GM21576 (cell line): ENCODE results near the gene SPATA4.

Source experiments
- ATAC-seq: cut with Tn5 transposase; IDR thresholded peaks from one replicate; pipeline ENCODE4 v1.9.1; 2021; ENCODE audit warnings: mild to moderate bottlenecking, moderate library complexity; ENCODE audit not compliant: unreplicated experiment

The SPATA4 gene

DNA sequence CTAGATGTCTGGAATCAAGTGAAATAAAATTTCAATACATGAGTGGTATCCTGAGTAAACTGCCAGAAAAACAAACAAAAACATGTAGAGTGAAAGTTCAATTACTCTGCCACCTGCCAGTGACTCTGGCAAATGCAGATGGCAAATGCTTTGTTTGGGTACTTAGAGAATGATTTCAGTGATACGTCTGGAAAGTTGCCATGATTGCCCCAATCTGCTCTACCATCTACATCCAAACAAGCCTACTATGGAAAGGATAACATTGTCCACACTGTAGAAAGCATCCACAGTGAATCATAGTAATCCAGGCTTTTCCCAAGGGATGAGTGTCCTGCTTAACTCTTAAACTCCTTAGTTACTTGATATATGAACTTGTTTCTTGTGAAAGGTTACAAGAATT, 3.4 kb downstream of the SPATA4 start:
- no peak for ATAC-seq

DNA sequence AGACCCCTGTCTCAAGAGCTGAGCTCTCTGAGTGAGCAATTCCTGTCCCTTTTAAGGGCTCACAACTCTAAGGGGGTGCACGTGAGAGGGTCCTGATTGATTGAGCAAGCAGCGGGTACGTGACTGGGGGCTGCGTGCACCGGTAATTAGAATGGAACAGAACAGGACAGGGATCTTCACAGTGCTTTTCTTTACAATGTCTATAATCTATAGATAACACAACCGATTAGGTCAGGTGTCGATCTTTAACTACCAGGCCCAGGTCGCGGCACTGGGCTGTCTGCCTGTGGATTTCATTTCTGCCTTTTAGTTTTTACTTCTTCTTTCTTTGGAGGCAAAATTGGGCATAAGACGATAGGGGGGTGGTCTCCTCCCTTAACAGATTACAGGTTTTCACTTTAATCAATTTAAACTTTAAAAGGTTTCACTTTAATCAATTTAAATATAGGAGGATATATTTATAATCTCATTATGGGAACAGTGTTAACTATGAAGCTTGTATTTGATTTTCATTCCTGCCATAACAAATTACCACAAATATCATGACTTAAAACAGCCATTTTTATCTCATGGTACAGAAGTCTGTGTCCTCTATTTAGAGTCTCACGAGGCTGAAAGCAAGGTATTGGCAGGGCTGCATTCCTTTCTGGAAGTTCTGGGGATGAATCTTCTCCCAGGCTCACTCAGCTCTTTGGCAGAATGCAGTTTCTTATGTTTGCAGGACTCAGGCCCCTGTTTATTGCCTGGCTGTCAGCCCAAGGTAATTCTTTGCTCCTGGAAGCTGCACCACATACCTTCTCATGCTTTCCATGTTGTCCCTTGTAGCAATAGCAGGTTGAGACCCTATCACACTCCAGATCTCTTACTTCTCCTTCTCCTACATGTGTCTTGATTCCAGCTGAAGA, 5.2 kb downstream of the SPATA4 start:
- no peak for ATAC-seq

DNA sequence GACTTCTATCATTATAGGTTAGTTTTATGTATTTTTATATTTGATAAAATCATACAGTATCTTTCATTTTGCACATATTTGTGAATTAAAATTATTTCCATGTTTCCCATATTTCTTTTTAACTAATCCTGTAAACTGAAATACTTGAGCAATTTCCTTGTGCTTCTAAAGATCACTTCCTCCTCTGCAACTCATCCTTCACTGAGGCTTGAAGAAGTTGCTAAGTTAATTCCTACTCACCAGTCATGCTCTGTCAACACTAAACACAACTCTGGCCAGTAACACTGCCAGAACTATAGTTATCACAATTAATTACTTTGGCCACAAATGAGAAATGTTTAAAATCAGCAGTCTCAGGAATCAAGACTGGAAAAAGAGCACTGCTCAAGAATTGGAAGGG, 6.7 kb downstream of the SPATA4 start:
- no peak for ATAC-seq

- no peak for ATAC-seq
Observed at GRCh38 chr4:176187624-176188023, 7.8 kb downstream of the SPATA4 start.

DNA sequence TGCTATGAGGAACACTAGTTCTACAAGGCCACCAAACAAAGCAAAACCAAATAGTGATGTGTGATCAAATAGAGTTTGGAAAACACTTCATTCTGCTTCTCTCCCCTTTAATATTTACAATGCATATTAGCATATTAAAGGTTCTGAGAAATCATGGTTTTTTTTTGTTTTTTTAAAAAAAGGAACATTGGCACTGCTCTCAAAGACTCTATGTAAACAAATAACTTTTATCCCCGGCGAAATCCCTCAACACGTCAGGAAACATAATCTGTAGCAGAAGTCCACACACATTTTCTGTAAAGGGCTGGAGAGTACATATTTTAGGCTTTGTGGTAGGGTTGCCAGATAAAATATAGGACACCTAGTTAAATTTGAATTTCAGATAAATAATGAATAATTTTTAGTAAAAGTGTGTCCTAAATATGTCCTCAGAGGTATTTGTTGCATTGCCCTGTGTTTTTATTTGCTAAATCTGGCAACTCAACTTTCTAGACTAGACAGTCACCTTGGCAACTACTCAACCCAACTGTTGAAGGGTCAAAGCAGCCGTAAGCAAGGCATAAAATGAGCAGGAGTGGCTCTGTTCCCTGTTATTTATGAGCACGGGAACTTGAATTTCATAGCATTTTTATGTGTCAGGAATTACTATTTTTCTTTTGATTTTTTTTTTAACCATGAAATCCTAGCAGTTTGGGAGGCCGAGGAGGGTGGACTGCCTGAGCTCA, 8.6 kb downstream of the SPATA4 start:
- no peak for ATAC-seq

- no peak for ATAC-seq
Observed at GRCh38 chr4:176186067-176186466, 9.3 kb downstream of the SPATA4 start.

DNA sequence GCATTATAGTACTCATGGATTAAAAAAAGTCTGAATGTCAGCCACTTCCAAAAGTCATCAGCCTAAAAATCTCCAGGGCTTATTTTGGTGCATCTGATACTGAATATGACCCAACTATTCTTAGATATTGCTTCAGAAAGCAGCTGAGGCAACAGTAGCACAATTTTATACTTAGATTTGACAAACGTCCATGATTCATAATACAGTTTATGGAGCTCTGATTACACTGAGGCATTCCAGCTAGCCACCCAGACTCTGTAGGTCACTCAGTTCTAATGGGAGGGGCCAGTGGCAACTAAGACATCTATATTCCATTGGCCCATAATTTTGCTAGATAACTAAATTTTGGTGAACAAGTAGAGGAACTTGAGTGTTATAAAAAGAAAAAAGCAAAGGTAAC, 10.3 kb downstream of the SPATA4 start:
- no peak for ATAC-seq

DNA sequence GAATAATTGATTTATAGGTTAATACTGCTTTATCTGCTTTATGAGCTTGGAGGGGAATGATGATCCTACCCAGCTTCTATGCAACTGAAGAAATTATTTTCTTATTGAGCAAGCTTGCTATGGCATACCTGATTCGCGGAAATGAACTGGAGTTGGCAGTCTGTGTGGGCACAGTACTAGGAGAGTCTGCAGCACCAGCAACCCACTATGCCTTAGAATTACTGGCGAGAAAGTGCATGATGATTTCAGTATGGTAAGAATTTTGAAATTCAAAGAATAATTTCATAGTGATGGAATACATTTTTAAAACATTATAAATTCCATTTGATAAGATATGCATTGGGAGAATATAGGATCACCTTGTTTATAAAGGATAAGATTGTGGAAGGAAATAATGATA, 32.3 kb downstream of the SPATA4 start:
- ATAC-seq: no peak

GRCh38 chr4:176156656-176157055, 38.7 kb downstream of the SPATA4 start:
- no peak for ATAC-seq

- ATAC-seq: no peak
Observed at GRCh38 chr4:176153124-176153523, 42.3 kb downstream of the SPATA4 start.

- no peak for ATAC-seq
Observed at GRCh38 chr4:176150704-176151103, 44.7 kb downstream of the SPATA4 start.

- peak; percentile 61 for ATAC-seq
Observed at GRCh38 chr4:176150356-176150682, 45.1 kb downstream of the SPATA4 start.

- ATAC-seq: no peak
Observed at GRCh38 chr4:176149680-176150355, 45.6 kb downstream of the SPATA4 start.

DNA sequence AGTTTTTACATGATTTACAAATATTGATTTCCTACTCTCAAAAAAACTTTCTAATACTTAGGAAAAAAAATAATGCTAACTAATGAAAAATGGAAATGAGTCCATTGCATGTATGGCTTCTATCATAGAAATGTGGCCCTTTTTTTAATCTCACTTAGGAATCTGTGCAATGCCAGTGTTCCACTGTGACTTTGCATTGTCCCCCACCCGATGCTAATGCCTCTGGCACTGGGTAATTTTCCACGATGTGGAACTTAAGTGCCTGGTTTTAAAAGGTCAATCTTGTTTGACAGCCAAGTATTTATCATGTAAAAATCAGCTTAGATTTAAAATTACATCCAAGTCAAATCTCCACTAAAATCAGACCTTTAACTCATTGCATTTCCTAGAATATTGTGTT, 53.1 kb downstream of the SPATA4 start:
- no peak for ATAC-seq

DNA sequence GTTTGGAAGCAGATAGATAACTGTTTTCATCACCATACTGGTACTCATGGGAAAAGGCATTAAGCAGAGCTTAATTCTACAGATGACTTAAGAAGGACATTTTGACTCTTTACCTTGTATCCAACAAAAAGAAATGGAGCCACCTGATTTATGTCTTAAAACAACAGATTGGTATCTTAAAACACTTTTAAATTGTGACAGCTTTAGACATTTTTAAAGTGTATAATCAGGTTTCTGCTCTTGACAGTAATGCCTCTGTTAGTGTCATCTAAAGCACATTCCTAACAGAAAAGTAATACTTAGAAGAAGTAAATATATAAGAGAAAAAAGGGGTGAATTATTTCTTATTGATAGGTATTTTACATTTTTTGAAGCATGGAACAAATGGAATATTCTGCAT, 55.9 kb downstream of the SPATA4 start:
- no peak for ATAC-seq

DNA sequence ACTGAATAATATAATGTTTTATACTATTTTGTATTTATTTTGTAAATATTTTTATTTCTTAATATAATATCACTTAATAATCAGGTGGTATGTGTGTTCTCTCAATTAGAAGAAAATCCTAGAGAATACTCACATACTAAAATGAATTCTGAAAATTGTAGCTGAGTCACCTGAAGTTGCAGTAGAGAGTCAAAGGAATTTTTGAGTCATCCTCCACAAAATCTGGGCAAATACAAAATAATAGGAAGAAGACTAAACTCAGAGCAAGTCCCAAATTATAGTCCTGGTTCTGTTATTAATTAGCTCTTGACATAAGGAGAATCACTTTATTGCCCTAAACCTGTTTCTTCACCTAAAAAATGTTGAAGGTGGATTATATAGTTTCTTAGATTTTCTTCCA, 57.8 kb downstream of the SPATA4 start:
- no peak for ATAC-seq

DNA sequence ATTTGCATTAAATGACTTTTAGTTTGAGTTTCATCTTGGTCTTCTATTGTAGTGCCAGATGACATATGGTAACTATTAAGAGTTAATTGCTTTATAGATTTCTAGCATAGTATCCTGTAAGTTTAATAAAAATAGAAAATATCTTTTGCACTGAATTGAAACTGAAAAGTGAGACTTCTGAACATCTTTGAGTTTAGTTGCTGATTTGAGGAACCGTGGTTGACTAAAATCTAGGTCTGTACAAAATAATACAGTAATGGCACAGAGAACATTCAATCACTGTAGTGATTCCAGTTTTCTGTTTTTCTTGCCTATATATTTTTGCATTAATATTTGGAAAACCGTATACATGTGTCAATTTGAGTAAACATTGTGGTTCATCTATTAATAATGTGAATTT, 60.7 kb downstream of the SPATA4 start:
- ATAC-seq: no peak
